Transverse colon (tissue), 4 donors: ENCODE data around the gene CADM1.

ENCODE experiments used
- EP300 ChIP-seq: sonication (generic); formaldehyde crosslinking; IDR thresholded peaks from one replicate; pipeline ENCODE4 v1.6.1; 2017; ENCODE audit warnings: antibody characterized with exemption, low read depth
- POLR2A ChIP-seq: fragments of 450-650 bp; IDR thresholded peaks from one replicate; pipeline ENCODE4 v1.6.1; 2016; ENCODE audit warnings: antibody characterized with exemption, mild to moderate bottlenecking, moderate library complexity
- POLR2AphosphoS5 ChIP-seq, 3 donors: sonication (generic); formaldehyde crosslinking; IDR thresholded peaks; one replicate each; pipeline ENCODE4 v1.6.1; 2016; ENCODE audit warnings: antibody characterized with exemption in 3 of 3
- TF ChIP-seq, protein P1 (sequence below), 5 experiments: fragments of 200-600 bp in 3 of 5; fragments of 450-650 bp in 2 of 5; sonication (generic) in 3 of 5; IDR thresholded peaks; 1 replicate in 2 of 5; 2 replicates in 3 of 5; pipeline ENCODE4 v1.5.1; 2016 to 2017; ENCODE audit warnings: antibody characterized with exemption in 5 of 5, inconsistent platforms in 3 of 5, mild to moderate bottlenecking in 2 of 5, moderate library complexity in 1 of 5

GRCh38 chr11:115164774-115165173, 339.4 kb downstream of the CADM1 start:
- TF ChIP-seq, protein P1, sequence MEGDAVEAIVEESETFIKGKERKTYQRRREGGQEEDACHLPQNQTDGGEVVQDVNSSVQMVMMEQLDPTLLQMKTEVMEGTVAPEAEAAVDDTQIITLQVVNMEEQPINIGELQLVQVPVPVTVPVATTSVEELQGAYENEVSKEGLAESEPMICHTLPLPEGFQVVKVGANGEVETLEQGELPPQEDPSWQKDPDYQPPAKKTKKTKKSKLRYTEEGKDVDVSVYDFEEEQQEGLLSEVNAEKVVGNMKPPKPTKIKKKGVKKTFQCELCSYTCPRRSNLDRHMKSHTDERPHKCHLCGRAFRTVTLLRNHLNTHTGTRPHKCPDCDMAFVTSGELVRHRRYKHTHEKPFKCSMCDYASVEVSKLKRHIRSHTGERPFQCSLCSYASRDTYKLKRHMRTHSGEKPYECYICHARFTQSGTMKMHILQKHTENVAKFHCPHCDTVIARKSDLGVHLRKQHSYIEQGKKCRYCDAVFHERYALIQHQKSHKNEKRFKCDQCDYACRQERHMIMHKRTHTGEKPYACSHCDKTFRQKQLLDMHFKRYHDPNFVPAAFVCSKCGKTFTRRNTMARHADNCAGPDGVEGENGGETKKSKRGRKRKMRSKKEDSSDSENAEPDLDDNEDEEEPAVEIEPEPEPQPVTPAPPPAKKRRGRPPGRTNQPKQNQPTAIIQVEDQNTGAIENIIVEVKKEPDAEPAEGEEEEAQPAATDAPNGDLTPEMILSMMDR (IDR thresholded peaks at IDR 0.05), result no peak
- no peak for TF ChIP-seq POLR2AphosphoS5 (IDR thresholded peaks at IDR 0.05)
- TF ChIP-seq EP300, result no peak
- no peak for TF ChIP-seq POLR2A
